BLaER1 (cell line): ENCODE data around the gene RER1.

ENCODE experiments used
- H3K27ac ChIP-seq: shearing (Covaris generic); formaldehyde crosslinking; 2 replicates; pipeline ENCODE4 v1.8.1; 2022
- H3K27me3 ChIP-seq: shearing (Covaris generic); formaldehyde crosslinking; 2 replicates; pipeline ENCODE4 v1.8.1; 2022
- H3K36me3 ChIP-seq: shearing (Covaris generic); formaldehyde crosslinking; 2 replicates; pipeline ENCODE4 v1.8.1; 2022
- H3K4me1 ChIP-seq: shearing (Covaris generic); formaldehyde crosslinking; 2 replicates; pipeline ENCODE4 v1.8.1; 2022
- H3K4me2 ChIP-seq: shearing (Covaris generic); formaldehyde crosslinking; 2 replicates; pipeline ENCODE4 v1.8.1; 2022
- H3K4me3 ChIP-seq: shearing (Covaris generic); formaldehyde crosslinking; 2 replicates; pipeline ENCODE4 v1.8.1; 2022
- H3K9ac ChIP-seq: shearing (Covaris generic); formaldehyde crosslinking; 2 replicates; pipeline ENCODE4 v1.8.1; 2022
- H3K9me3 ChIP-seq: shearing (Covaris generic); formaldehyde crosslinking; 2 replicates; pipeline ENCODE4 v1.8.1; 2022
- H4K20me1 ChIP-seq: shearing (Covaris generic); formaldehyde crosslinking; 2 replicates; pipeline ENCODE4 v1.8.1; 2022
- Cebpa-rat ChIP-seq: shearing (Covaris generic); IDR thresholded peaks from 2 replicates; pipeline ENCODE4 v1.8.1; 2022

The RER1 gene

DNA sequence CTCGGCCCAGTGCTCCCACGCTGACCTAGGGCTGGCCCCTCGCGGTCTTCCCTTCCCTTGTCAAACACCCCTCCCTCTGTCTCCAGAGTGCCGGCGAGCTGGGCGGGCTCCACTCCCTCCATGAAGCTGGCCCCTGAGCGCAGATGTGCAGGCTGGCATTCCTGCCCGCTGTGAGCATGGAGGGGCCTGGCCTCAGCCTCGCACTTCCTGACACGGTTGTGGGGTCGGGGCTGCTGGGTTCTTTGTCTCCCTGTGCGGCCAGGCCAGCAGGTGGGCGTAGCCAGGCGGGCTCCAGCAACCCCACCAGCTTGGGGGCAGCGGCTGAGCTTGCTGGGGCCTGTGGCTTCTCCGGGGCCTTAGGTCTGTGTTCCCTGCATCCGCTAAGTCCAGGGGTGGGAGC, 34.9 kb downstream of the RER1 start:
- no peak for TF ChIP-seq Cebpa-rat
- H3K4me2 ChIP-seq = 0 out of 2 replicates have a peak overlapping the region, but pooled peaks have one; percentile 7
- peaks cover 11% of the 10 kb centered on the region for H3K9me3 ChIP-seq
- H3K9ac ChIP-seq = no peak overlapping the region
- no peaks in the 10 kb centered on the region for H4K20me1 ChIP-seq
- no peaks in the 10 kb centered on the region for H3K36me3 ChIP-seq
- H3K4me1 ChIP-seq = peaks cover 53% of the 10 kb centered on the region
- no peak overlapping the region for H3K27ac ChIP-seq
- H3K27me3 ChIP-seq = no peaks in the 10 kb centered on the region
- H3K4me3 ChIP-seq = no peak overlapping the region

DNA sequence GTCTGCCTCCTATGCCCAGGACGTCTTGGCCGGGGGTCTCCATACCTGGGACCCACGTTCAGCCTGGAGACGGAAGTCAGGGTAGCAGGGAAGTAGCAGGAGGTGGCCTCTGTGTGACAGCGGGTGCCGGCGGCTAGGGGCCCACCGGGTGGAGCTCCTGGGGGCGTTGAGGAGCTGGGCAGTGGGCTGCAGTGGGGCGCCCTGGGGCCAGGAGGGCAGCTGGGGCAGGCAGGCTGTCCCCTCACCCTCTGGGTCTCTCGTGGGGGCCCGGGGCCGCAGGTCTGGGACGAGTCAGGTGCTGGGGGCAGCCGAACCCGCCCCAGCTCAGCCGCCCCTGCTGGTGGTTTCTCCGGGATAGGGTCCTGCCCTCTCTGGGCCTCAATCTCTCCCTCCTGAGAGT, 35.4 kb downstream of the RER1 start:
- Histone ChIP-seq H3K4me3 (no peak overlapping the region), H3K4me1 (peaks cover 58% of the 10 kb centered on the region)

DNA sequence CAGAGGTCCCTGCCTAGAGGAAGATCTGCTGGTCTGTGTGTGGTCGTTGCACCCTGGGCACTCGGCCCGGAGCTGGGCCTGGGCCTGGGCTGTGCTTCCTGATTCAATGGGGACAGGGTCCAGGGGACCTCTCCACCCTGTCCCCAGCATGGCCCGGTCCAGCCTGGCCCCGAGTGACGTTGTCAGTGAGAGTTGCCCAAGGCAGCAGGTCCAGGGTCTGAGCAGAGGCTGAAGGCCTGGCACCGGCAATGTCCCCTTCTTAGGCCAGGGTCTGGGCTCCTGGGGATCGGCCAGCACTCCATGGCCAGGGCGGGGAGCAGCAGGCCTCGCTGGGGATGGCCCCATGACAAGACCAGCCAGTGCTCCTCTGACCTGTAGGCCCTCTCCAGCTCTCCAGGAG, 36.3 kb downstream of the RER1 start:
- Histone ChIP-seq H3K4me2 (0 out of 2 replicates have a peak overlapping the region, but pooled peaks have one; percentile 9), H3K27ac (0 out of 2 replicates have a peak overlapping the region, but pooled peaks have one; percentile 13)

More for the DNA sequence above, 35.4 kb downstream of the RER1 start:
- no peaks in the 10 kb centered on the region for H4K20me1 ChIP-seq
- TF ChIP-seq Cebpa-rat = no peak
- H3K9me3 ChIP-seq = peaks cover 11% of the 10 kb centered on the region
- H3K36me3 ChIP-seq = no peaks in the 10 kb centered on the region
- no peak overlapping the region for H3K4me2 ChIP-seq
- H3K9ac ChIP-seq = no peak overlapping the region
- no peaks in the 10 kb centered on the region for H3K27me3 ChIP-seq
- H3K27ac ChIP-seq = no peak overlapping the region

DNA sequence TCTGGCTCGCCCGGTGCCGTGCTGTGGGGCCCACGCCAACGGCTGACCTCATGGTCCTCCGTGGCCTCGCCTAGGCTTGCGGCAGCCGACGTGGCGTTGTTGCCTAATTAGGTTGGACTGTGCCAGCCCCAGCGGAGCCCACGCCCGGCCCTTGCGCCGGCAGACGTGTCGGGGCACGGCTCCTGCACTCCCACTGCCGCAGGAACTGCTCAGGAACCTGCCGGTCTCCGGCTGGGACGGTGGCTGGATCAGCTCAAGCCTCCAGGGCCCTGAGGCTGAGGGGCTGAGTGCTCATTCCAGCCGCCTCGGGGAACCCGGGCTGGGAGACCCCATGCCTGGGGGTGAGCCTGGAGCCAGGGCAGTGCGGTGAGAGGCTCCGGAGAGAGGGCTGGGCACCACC, 36.8 kb downstream of the RER1 start:
- Histone ChIP-seq H4K20me1 (no peaks in the 10 kb centered on the region), H3K27me3 (peaks cover 8% of the 10 kb centered on the region), H3K27ac (peak overlapping the region; percentile 67; the same call in 1 of the 2 replicates)

More for the DNA sequence above, 36.3 kb downstream of the RER1 start:
- H4K20me1 ChIP-seq = no peaks in the 10 kb centered on the region
- H3K36me3 ChIP-seq = no peaks in the 10 kb centered on the region
- no peak for TF ChIP-seq Cebpa-rat
- H3K4me1 ChIP-seq = peaks cover 67% of the 10 kb centered on the region
- H3K27me3 ChIP-seq = peaks cover 3% of the 10 kb centered on the region; the same call in 1 of the 2 replicates
- H3K9me3 ChIP-seq = peaks cover 5% of the 10 kb centered on the region
- H3K9ac ChIP-seq = no peak overlapping the region
- no peak overlapping the region for H3K4me3 ChIP-seq

DNA sequence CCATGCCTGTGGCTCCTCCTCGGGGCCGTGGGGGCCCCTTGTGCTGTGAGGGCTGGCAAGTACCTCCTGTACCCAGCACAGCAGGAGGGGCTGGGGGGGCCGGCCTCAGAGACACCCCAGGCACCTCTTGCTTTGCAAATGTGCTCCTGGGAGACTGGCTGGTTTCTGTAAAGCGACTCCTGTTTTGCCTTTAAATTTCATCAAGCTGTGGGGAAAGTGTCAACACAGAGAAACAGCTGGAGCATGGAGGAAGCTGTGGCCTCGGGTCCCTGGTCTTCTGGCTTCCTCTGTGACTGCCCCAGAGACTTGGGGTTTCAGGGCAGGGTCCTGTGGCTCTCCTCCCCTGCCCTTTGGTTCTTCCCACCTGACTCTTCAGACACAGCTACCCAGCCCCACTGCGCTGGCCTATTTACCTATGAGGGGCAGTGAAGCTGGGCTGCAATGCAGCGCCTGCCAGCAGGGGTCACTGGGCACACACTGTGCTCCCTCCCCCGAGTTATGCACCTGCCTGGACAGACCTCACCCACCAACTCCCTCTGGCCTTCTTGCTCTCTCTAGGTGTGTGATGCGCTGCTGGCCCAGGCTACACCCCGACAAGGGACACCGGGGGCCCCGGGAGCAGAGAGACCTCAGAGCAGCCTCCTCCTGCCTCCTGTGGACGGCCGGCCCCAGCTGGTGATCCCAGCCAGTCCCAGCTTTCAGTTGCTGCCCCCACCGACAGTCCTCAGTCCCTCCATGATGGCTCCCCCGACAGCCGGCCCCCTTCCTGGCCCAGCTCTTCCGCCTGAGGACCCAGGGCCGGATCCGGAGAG, 38.3 kb downstream of the RER1 start:
- TF ChIP-seq Cebpa-rat = no peak
- H3K9me3 ChIP-seq = no peaks in the 10 kb centered on the region
- H3K27me3 ChIP-seq = peaks cover 18% of the 10 kb centered on the region
- H3K27ac ChIP-seq = peak overlapping the region; percentile 67
- H3K9ac ChIP-seq = peak overlapping the region; percentile 30; the same call in 1 of the 2 replicates
- H3K4me2 ChIP-seq = peak overlapping the region; percentile 84
- no peaks in the 10 kb centered on the region for H4K20me1 ChIP-seq
- 0 out of 2 replicates have a peak overlapping the region, but pooled peaks have one; percentile 4 for H3K4me3 ChIP-seq
- H3K4me1 ChIP-seq = peaks cover 81% of the 10 kb centered on the region
- H3K36me3 ChIP-seq = no peaks in the 10 kb centered on the region

More for the DNA sequence above, 36.8 kb downstream of the RER1 start:
- H3K4me3 ChIP-seq = no peak overlapping the region
- peak overlapping the region; percentile 84 for H3K4me2 ChIP-seq
- no peak overlapping the region for H3K9ac ChIP-seq
- no peaks in the 10 kb centered on the region for H3K36me3 ChIP-seq
- peaks cover 72% of the 10 kb centered on the region for H3K4me1 ChIP-seq
- H3K9me3 ChIP-seq = no peaks in the 10 kb centered on the region
- TF ChIP-seq Cebpa-rat = no peak

DNA sequence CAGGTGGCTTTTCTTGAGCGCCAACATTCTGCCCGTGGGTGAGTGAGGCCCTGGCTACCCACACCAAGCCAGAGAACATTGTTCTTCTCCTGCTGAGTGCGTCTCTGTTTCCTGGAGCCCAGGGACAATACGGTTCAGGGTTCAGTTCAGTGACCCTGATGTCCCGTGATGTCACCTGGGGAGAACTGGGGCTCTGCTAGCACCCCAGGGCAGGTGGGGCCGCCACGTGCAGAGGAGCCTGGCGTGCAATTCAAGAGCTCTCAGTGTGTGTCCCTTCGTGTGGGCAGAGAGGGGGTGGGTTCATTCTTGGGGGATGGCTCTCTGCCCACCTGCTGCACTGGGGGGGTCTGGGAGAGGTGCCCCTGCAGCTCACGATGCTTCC, 38.9 kb downstream of the RER1 start:
- TF ChIP-seq Cebpa-rat = no peak
- Histone ChIP-seq H4K20me1 (no peaks in the 10 kb centered on the region), H3K4me3 (no peak overlapping the region), H3K9ac (no peak overlapping the region), H3K4me2 (peak overlapping the region; percentile 84), H3K4me1 (peaks cover 87% of the 10 kb centered on the region), H3K9me3 (no peaks in the 10 kb centered on the region), H3K27ac (no peak overlapping the region; the same call in 1 of the 2 replicates), H3K36me3 (no peaks in the 10 kb centered on the region), H3K27me3 (peaks cover 18% of the 10 kb centered on the region)

DNA sequence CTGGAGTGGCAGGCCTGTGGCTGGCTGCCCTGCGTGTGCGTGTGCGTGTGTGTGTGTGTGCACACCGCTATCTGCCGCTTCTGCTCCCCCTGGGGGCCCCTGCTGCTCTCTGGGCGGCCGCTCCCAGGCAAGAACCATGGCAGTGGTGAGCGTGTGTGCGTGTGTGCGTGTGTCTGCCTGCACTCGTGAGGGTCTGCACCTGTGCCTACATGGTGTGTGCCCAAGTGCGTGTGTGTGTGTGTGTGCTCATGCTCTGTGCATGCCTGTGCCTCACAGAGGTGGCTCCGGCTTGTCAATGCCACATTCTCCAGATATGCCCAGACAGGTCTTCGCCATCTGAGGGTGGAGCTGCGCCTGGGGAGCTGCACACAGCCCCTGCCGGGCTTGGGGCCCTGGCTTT, 39.5 kb downstream of the RER1 start:
- H3K4me1 ChIP-seq = peaks cover 89% of the 10 kb centered on the region
- no peak overlapping the region for H3K27ac ChIP-seq
- H3K27me3 ChIP-seq = peaks cover 18% of the 10 kb centered on the region

DNA sequence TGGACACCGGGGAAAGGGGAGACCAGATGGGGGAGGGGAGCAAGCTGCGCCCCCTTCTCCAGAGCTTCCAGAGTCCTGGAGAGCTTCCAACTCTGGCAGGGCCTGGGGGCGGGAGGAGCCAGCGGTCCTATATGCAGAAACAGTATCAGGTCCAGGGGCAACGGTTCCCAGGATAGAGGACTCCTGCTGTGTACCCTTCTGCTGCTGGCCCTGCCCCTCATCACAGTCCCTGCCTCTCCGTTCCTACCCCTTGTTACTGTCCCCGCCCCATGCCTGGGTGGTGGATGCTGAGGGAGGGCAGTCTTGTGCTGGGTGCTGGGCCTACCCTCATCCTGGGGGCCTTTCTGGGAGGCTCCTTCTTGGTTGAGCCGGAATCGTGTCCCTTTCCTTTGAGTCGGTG, 39.9 kb downstream of the RER1 start:
- Histone ChIP-seq H3K9me3 (no peaks in the 10 kb centered on the region), H3K9ac (no peak overlapping the region), H3K4me2 (peak overlapping the region; percentile 84), H3K27ac (no peak overlapping the region), H3K4me3 (no peak overlapping the region), H4K20me1 (no peaks in the 10 kb centered on the region), H3K27me3 (peaks cover 18% of the 10 kb centered on the region), H3K36me3 (no peaks in the 10 kb centered on the region), H3K4me1 (peaks cover 87% of the 10 kb centered on the region)
- TF ChIP-seq Cebpa-rat = no peak

More for the DNA sequence above, 39.5 kb downstream of the RER1 start:
- H3K4me3 ChIP-seq = no peak overlapping the region
- no peaks in the 10 kb centered on the region for H3K9me3 ChIP-seq
- H4K20me1 ChIP-seq = no peaks in the 10 kb centered on the region
- no peak for TF ChIP-seq Cebpa-rat
- peak overlapping the region; percentile 84 for H3K4me2 ChIP-seq
- no peaks in the 10 kb centered on the region for H3K36me3 ChIP-seq
- no peak overlapping the region for H3K9ac ChIP-seq

DNA sequence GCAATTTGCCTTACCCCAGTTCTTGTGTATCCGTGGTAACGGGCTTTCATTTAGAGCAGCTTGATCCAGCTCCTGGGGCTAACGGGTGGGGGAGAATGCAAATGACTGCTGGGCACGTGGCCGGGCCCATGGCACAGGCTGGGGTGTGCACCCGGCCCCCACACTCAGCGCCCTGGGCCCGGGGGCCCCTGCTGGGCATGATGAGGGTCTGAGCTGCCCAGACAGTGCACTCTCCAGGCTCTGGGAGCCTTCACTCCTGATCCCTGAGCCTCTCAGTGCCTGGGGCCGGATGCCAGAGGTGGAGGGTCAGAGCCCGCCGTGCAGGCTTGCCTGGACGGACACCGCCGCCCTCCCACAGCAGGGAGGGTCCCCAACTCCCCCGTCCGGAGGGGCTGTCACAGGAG, 40.8 kb downstream of the RER1 start:
- Histone ChIP-seq H3K36me3 (no peaks in the 10 kb centered on the region), H3K27me3 (peaks cover 18% of the 10 kb centered on the region), H3K4me1 (peaks cover 91% of the 10 kb centered on the region), H3K27ac (no peak overlapping the region), H3K9ac (no peak overlapping the region), H4K20me1 (no peaks in the 10 kb centered on the region), H3K4me2 (peak overlapping the region; percentile 84), H3K9me3 (no peaks in the 10 kb centered on the region), H3K4me3 (no peak overlapping the region)
- no peak for TF ChIP-seq Cebpa-rat

DNA sequence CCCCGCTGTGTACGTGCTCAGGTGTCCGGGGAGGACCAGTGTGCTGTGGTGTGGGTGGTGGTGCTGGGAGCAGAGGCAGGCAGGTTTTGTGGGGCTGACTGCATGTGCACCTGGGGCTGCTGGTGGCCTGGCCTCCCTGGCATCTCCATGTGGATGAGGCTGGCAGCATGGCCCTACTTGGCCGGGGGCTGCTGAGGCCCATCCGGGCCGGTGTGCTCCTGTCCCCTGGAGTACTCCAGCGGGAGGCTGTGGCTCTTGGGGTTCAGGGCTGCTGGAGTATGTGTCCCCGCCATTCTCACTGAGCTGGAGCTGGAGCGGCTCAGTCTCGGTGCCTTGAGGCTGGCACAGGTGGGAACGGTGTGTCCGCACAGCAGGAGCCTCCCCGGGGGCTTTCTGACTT, 41.6 kb downstream of the RER1 start:
- Histone ChIP-seq H3K4me2 (0 out of 2 replicates have a peak overlapping the region, but pooled peaks have one; percentile 84), H3K4me3 (no peak overlapping the region), H4K20me1 (no peaks in the 10 kb centered on the region), H3K9ac (no peak overlapping the region), H3K36me3 (no peaks in the 10 kb centered on the region), H3K27ac (no peak overlapping the region), H3K27me3 (peaks cover 18% of the 10 kb centered on the region), H3K9me3 (no peaks in the 10 kb centered on the region), H3K4me1 (peaks cover 94% of the 10 kb centered on the region)
- no peak for TF ChIP-seq Cebpa-rat
